HepG2 (cell line): ENCODE measurements around the gene ASAP2. TPM values are rescaled to one million over a fixed set of nuclear protein-coding genes. Genes with fewer than 3 reads are reported as not detected.

Experiments
- DZIP1 ChIP-seq: sonication (generic); formaldehyde crosslinking; IDR thresholded peaks from 2 replicates; pipeline ENCODE4 v1.5.0; 2020; ENCODE audit warnings: mild to moderate bottlenecking, missing genetic modification reagents
- EED ChIP-seq: sonication (generic); formaldehyde crosslinking; IDR thresholded peaks from 2 replicates; pipeline ENCODE4 v1.5.0; 2020; ENCODE audit warnings: mild to moderate bottlenecking, missing genetic modification reagents
- ETS1 ChIP-seq: sonication (generic); formaldehyde crosslinking; IDR thresholded peaks from 2 replicates; pipeline ENCODE4 v1.4.0; 2020; ENCODE audit warnings: missing genetic modification reagents
- LBX2 ChIP-seq: sonication (generic); formaldehyde crosslinking; IDR thresholded peaks from 2 replicates; pipeline ENCODE4 v1.5.0; 2020; ENCODE audit warnings: missing genetic modification reagents, mild to moderate bottlenecking, borderline replicate concordance
- MYNN ChIP-seq: sonication (generic); formaldehyde crosslinking; IDR thresholded peaks from 2 replicates; pipeline ENCODE4 v1.4.0; 2020; ENCODE audit warnings: mild to moderate bottlenecking, low read depth, missing genetic modification reagents
- PHF8 ChIP-seq: sonication (generic); formaldehyde crosslinking; IDR thresholded peaks from 2 replicates; pipeline ENCODE4 v1.5.0; 2020; ENCODE audit warnings: missing genetic modification reagents
- REPIN1 ChIP-seq: sonication (generic); formaldehyde crosslinking; IDR thresholded peaks from 2 replicates; pipeline ENCODE4 v1.8.0; 2022; ENCODE audit warnings: missing genetic modification reagents, low read depth, mild to moderate bottlenecking, borderline replicate concordance
- TAF1 ChIP-seq: sonication (generic); formaldehyde crosslinking; IDR thresholded peaks from 2 replicates; pipeline ENCODE4 v1.4.0; 2020; ENCODE audit warnings: missing genetic modification reagents
- ZBTB10 ChIP-seq: sonication (generic); formaldehyde crosslinking; IDR thresholded peaks from 2 replicates; pipeline ENCODE4 v1.4.0; 2020; ENCODE audit warnings: missing genetic modification reagents, borderline replicate concordance
- ZNF142 ChIP-seq: sonication (generic); formaldehyde crosslinking; IDR thresholded peaks from 2 replicates; pipeline ENCODE4 v1.4.0; 2020; ENCODE audit warnings: missing genetic modification reagents
- ZNF230 ChIP-seq: sonication (generic); formaldehyde crosslinking; IDR thresholded peaks from 2 replicates; pipeline ENCODE4 v1.4.0; 2020; ENCODE audit warnings: mild to moderate bottlenecking, missing genetic modification reagents
- ZNF33B ChIP-seq: sonication (generic); formaldehyde crosslinking; IDR thresholded peaks from 2 replicates; pipeline ENCODE4 v1.5.1; 2020; ENCODE audit warnings: mild to moderate bottlenecking, missing genetic modification reagents
- ZNF383 ChIP-seq: sonication (generic); formaldehyde crosslinking; IDR thresholded peaks from 2 replicates; pipeline ENCODE4 v1.4.0; 2020; ENCODE audit warnings: missing genetic modification reagents, mild to moderate bottlenecking, borderline replicate concordance
- ZNF546 ChIP-seq: sonication (generic); formaldehyde crosslinking; conservative IDR thresholded peaks from 2 replicates; pipeline ENCODE4 v1.8.1; 2023; ENCODE audit warnings: mild to moderate bottlenecking, missing genetic modification reagents
- polyA plus RNA-seq, 8 experiments: library from polyadenylated mRNA; depleted of rRNA in 3 of 8; stranded (reverse) in 7 of 8; unstranded in 1 of 8; fragments of >200 nt; fragmentation: Illumina TruSeq in 4 of 8; extraction: Trizol in 4 of 8; gene quantifications; 2 replicates each; pipeline versions ENCODE4 v1.2.1 to v1.2.3, GENCODE V29; 2011 to 2016; ENCODE audit warnings: low read depth in 4 of 8, missing spikeins in 1 of 8, mixed read lengths in 1 of 8; ENCODE audit not compliant: insufficient read depth in 1 of 8
- total RNA-seq, 5 experiments: library from RNA; depleted of rRNA; stranded (reverse); fragments of >200 nt; fragmentation: Illumina TruSeq; extraction: Trizol; gene quantifications; 2 replicates each; pipeline ENCODE4 v1.2.3, GENCODE V29; 2016; ENCODE audit warnings: low read depth in 1 of 5

Gene ASAP2
- total and polyA plus RNA-seq, 2 of the 13 experiments (the other 11 are each of a cell fraction or from before 2014, with no cell fraction given): 7.3 to 22.3 TPM

GRCh38 chr2:9206991-9207640 lies 504 bp downstream of the ASAP2 start (continued):
- TF ChIP-seq DZIP1 (CRISPR knock-in tag): no peak
- TF ChIP-seq EED (CRISPR knock-in tag): 0 out of 2 replicates have a peak, but pooled peaks have one; percentile 27
- 0 out of 2 replicates have a peak, but pooled peaks have one; percentile 54 for TF ChIP-seq ETS1 (CRISPR knock-in tag)
- TF ChIP-seq ZBTB10: 0 out of 2 replicates have a peak, but pooled peaks have one; percentile 18
- TF ChIP-seq ZNF383 (CRISPR knock-in tag): no peak
- no peak for TF ChIP-seq MYNN (CRISPR knock-in tag)
- TF ChIP-seq ZNF546: peak; percentile 87; the same call in 1 of the 2 replicates
- TF ChIP-seq ZNF142 (CRISPR knock-in tag): 0 out of 2 replicates have a peak, but pooled peaks have one; percentile 15
- no peak for TF ChIP-seq REPIN1 (CRISPR knock-in tag)
- 0 out of 2 replicates have a peak, but pooled peaks have one; percentile 28 for TF ChIP-seq ZNF230 (CRISPR knock-in tag)
- TF ChIP-seq LBX2 (CRISPR knock-in tag): no peak
- peak; percentile 55; the same call in 1 of the 2 replicates for TF ChIP-seq PHF8 (CRISPR knock-in tag)
- TF ChIP-seq ZNF33B: no peak
- peak; percentile 46; the same call in 1 of the 2 replicates for TF ChIP-seq TAF1 (CRISPR knock-in tag)
